ENCODE results near the gene FHIT. TPM values are rescaled to one million over a fixed set of nuclear protein-coding genes. Genes with fewer than 3 reads are reported as not detected.

The FHIT gene
- total RNA-seq, 2 experiments from 2014 or later, result 86.0 to 90.6 TPM

GRCh38 chr3:59946401-59946800 is 1304.9 kb downstream of the FHIT start:
- Mint-ChIP-seq H3K4me1 (ENCODE audit: low read depth) (peaks cover 51% of the 10 kb centered on the region), H3K36me3 (ENCODE audit: low read depth) (peaks cover 62% of the 10 kb centered on the region), H3K4me3 (no peak overlapping the region), H3K27me3 (no peaks in the 10 kb centered on the region), H3K9me3 (peaks cover 5% of the 10 kb centered on the region), H3K27ac (peak overlapping the region; percentile 59)
- Histone ChIP-seq H3K27ac (ENCODE audit: low read depth in 1 of 2, low read length in 2 of 2) (no peak overlapping the region), H3K27me3 (ENCODE audit: control insufficient read depth in 1 of 2, insufficient read depth in 2 of 2, low read length in 2 of 2) (no peaks in the 10 kb centered on the region), H3K4me1 (ENCODE audit: insufficient read depth, low read length) (peaks cover 6% of the 10 kb centered on the region), H3K4me3 (ENCODE audit: low read length) (no peak overlapping the region), H3K9me3 (ENCODE audit: control insufficient read depth in 1 of 2, insufficient read depth in 1 of 2, low read length in 2 of 2) (no peaks in the 10 kb centered on the region), H3K36me3 (ENCODE audit: insufficient read depth, low read length) (no peaks in the 10 kb centered on the region)
- no peak for ATAC-seq (ENCODE audit: poor library complexity)
- POLR2A ChIA-PET, result interaction anchor here (1.5 kb wide), 1 partner anchor 133 kb away, joined by 3 read pairs; no protein-coding TSS in a partner anchor
- intact Hi-C loops (cut with DNase I, micrococcal nuclease), result no loop called here
- no peak for TF ChIP-seq CTCF (IDR thresholded peaks at IDR 0.05)
- no peak for DNase-seq
- CTCF ChIA-PET, result no interaction called here

GRCh38 chr3:59940718-59941117 is 1310.5 kb downstream of the FHIT start:
- Mint-ChIP-seq H3K4me3 (peak overlapping the region; percentile 8), H3K27me3 (no peaks in the 10 kb centered on the region), H3K27ac (peak overlapping the region; percentile 89), H3K4me1 (ENCODE audit: low read depth) (peaks cover 81% of the 10 kb centered on the region), H3K36me3 (ENCODE audit: low read depth) (peaks cover 26% of the 10 kb centered on the region), H3K9me3 (no peaks in the 10 kb centered on the region)
- Histone ChIP-seq H3K4me1 (ENCODE audit: insufficient read depth, low read length) (peaks cover 21% of the 10 kb centered on the region), H3K9me3 (ENCODE audit: control insufficient read depth in 1 of 2, insufficient read depth in 1 of 2, low read length in 2 of 2) (no peaks in the 10 kb centered on the region), H3K27me3 (ENCODE audit: control insufficient read depth in 1 of 2, insufficient read depth in 2 of 2, low read length in 2 of 2) (no peaks in the 10 kb centered on the region), H3K36me3 (ENCODE audit: insufficient read depth, low read length) (no peaks in the 10 kb centered on the region), H3K4me3 (ENCODE audit: low read length) (no peak overlapping the region), H3K27ac (ENCODE audit: low read depth in 1 of 2, low read length in 2 of 2) (no peak overlapping the region)
- DNase-seq, result no peak
- intact Hi-C loops (cut with DNase I, micrococcal nuclease), result loop anchor here in 1 of 2 experiments (5.0 kb wide), 1 partner anchor 37 kb away; no protein-coding TSS in a partner anchor
- ChIA-PET POLR2A (interaction anchor here (0.6 kb wide), 1 partner anchor 9 kb away, joined by 3 read pairs; no protein-coding TSS in a partner anchor), CTCF (no interaction called here)
- ATAC-seq (ENCODE audit: poor library complexity), result no peak
- TF ChIP-seq CTCF (IDR thresholded peaks at IDR 0.05), result no peak

GRCh38 chr3:59939826-59940426 is 1311.3 kb downstream of the FHIT start:
- H3K4me1 Mint-ChIP-seq (ENCODE audit: low read depth), result peaks cover 88% of the 10 kb centered on the region
- no peak for TF ChIP-seq CTCF (IDR thresholded peaks at IDR 0.05)
- Histone ChIP-seq H3K4me3 (ENCODE audit: low read length) (no peak overlapping the region), H3K36me3 (ENCODE audit: insufficient read depth, low read length) (no peaks in the 10 kb centered on the region), H3K27me3 (ENCODE audit: control insufficient read depth in 1 of 2, insufficient read depth in 2 of 2, low read length in 2 of 2) (no peaks in the 10 kb centered on the region), H3K27ac (ENCODE audit: low read depth in 1 of 2, low read length in 2 of 2) (no peak overlapping the region), H3K9me3 (ENCODE audit: control insufficient read depth in 1 of 2, insufficient read depth in 1 of 2, low read length in 2 of 2) (no peaks in the 10 kb centered on the region), H3K4me1 (ENCODE audit: insufficient read depth, low read length) (peaks cover 21% of the 10 kb centered on the region)
- peak overlapping the region; percentile 7 for H3K4me3 Mint-ChIP-seq
- POLR2A ChIA-PET, result no interaction called here
- intact Hi-C loops (cut with DNase I, micrococcal nuclease), result loop anchor here in 1 of 2 experiments (5.0 kb wide), 2 partner anchors 37 to 142 kb away; no protein-coding TSS in a partner anchor
- H3K36me3 Mint-ChIP-seq (ENCODE audit: low read depth), result peaks cover 31% of the 10 kb centered on the region
- H3K27ac Mint-ChIP-seq, result peak overlapping the region; percentile 89
- ATAC-seq (ENCODE audit: poor library complexity) (no peak), DNase-seq (no peak)
- H3K27me3 Mint-ChIP-seq, result no peaks in the 10 kb centered on the region
- H3K9me3 Mint-ChIP-seq, result peaks cover 6% of the 10 kb centered on the region
- CTCF ChIA-PET, result no interaction called here

All from CD4-positive, alpha-beta T cell (primary cell).